ENCODE data around the gene CFAP54. TPM values are rescaled to one million over a fixed set of nuclear protein-coding genes. Genes with fewer than 3 reads are reported as not detected.

CFAP54 gene
- total and polyA plus RNA-seq, 3 experiments from 2014 or later, result 0.08 to 0.88 (median 0.66) TPM

DNA sequence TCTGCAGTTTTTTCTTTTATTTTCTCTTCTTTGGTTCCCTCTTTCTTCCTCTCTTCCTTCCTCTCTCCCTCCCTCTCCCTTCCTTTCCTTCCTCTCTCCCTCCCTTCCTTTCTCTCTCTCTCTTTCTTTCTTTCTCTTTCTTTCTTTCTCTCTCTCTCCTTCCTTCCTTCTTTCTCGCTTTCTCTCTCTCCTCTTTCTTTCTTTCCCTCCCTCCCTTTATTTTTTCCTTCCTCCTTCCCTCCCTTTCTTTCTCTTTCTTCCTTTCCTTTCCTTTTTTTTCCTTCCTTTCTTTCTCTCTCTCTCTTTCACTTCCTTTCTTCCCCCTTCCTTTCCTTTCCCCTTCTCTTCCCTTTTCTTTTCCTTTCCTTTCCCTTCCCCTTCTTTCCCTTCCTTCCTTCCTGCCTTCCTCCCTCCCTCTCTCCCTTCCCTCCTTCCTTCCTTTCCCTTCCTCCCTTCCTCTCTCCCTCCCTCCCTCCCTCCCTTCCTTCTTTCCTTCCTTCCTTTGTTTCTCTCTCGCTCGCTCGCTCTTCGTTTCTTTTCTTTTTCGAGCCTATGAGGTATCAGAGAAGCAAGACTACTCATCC is 13.7 kb downstream of the CFAP54 start:
- no peak for DNase-seq
- no peak overlapping the region for H3K4me3 ChIP-seq (ENCODE audit: low read length)
- no peaks in the 10 kb centered on the region for H3K27me3 ChIP-seq (ENCODE audit: insufficient read depth, low read length, poor library complexity, severe bottlenecking)
- no peaks in the 10 kb centered on the region for H3K27me3 Mint-ChIP-seq
- peaks cover 0 to 4% (median 2%) of the 10 kb centered on the region in 3 donors for H3K36me3 Mint-ChIP-seq
- H3K4me1 ChIP-seq (ENCODE audit: insufficient read depth, low read length), result peaks cover 27% of the 10 kb centered on the region
- no peak overlapping the region for H3K27ac ChIP-seq (ENCODE audit: low read depth, low read length)
- H3K4me1 Mint-ChIP-seq, result peaks cover 38 to 54% (median 46%) of the 10 kb centered on the region in 3 donors
- POLR2A ChIA-PET, result no interaction called here
- H3K9me3 Mint-ChIP-seq, result peaks cover 0 to under 1% (median 0%) of the 10 kb centered on the region in 5 donors
- H3K4me3 Mint-ChIP-seq, result peak overlapping the region in 3 of 7 donors; percentile 24 to 68 (median 63)
- CTCF ChIA-PET, result interaction anchor here (1.4 to 3.5 kb wide), 2 partner anchors 14 kb away, joined by 5 to 16 read pairs; partner anchors contain the start of gene CFAP54
- peak overlapping the region; percentile 84 to 98 (median 91) for H3K27ac Mint-ChIP-seq
- H3K36me3 ChIP-seq (ENCODE audit: insufficient read depth, low read length), result no peaks in the 10 kb centered on the region
- no peaks in the 10 kb centered on the region for H3K9me3 ChIP-seq (ENCODE audit: low read length)

DNA sequence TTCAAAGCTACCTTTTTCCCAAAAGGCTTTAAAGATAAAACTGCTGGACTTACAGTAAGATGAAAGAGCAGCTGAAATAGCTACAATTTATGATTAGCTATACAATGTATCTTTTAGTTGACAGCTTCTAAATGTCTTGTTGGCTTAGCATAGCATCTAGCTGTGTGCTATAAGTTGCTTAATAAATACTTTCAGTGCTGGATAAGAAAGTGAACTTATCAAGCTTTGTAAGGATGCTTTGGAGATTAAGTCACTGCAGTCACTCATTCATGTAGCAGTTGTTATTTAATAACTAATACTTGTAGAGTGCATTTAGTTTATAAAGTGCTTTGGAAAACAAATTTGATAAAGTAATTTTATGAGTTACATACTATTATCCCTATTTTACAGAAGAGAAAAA is 14.6 kb downstream of the CFAP54 start:
- Mint-ChIP-seq H3K36me3 (peaks cover 0 to 5% (median 0%) of the 10 kb centered on the region in 3 donors), H3K4me1 (peaks cover 36 to 50% (median 45%) of the 10 kb centered on the region in 3 donors), H3K27ac (peak overlapping the region in 3 of 8 donors; percentile 22 to 97 (median 84)), H3K4me3 (no peak overlapping the region), H3K27me3 (no peaks in the 10 kb centered on the region), H3K9me3 (no peaks in the 10 kb centered on the region)
- Histone ChIP-seq H3K27me3 (ENCODE audit: insufficient read depth, low read length, poor library complexity, severe bottlenecking) (no peaks in the 10 kb centered on the region), H3K36me3 (ENCODE audit: insufficient read depth, low read length) (no peaks in the 10 kb centered on the region), H3K4me1 (ENCODE audit: insufficient read depth, low read length) (peaks cover 27% of the 10 kb centered on the region), H3K27ac (ENCODE audit: low read depth, low read length) (no peak overlapping the region), H3K9me3 (ENCODE audit: low read length) (no peaks in the 10 kb centered on the region), H3K4me3 (ENCODE audit: low read length) (no peak overlapping the region)
- POLR2A ChIA-PET, result interaction anchor here (0.6 kb wide), 1 partner anchor 58 kb away, joined by 7 read pairs; no protein-coding TSS in a partner anchor
- CTCF ChIA-PET, result interaction anchor here (1.2 to 3.5 kb wide), 4 partner anchors 10 to 104 kb away, joined by 3 to 16 read pairs (median 4); partner anchors contain the start of genes CDK17 and CFAP54
- no peak for DNase-seq

GRCh38 chr12:96506776-96507175 is 17.4 kb downstream of the CFAP54 start:
- H3K27me3 ChIP-seq (ENCODE audit: insufficient read depth, low read length, poor library complexity, severe bottlenecking), result no peaks in the 10 kb centered on the region
- peaks cover 9% of the 10 kb centered on the region for H3K4me1 ChIP-seq (ENCODE audit: insufficient read depth, low read length)
- POLR2A ChIA-PET, result interaction anchor here (0.6 kb wide), 1 partner anchor 185 kb away, joined by 3 read pairs; no protein-coding TSS in a partner anchor
- H3K4me3 ChIP-seq (ENCODE audit: low read length), result no peak overlapping the region
- H3K4me3 Mint-ChIP-seq, result no peak overlapping the region
- CTCF ChIA-PET, result interaction anchor here (1.4 to 2.9 kb wide), 2 partner anchors 10 to 107 kb away, joined by 8 to 9 read pairs; partner anchors contain the start of gene CDK17
- H3K36me3 Mint-ChIP-seq, result peaks cover 0 to 6% (median 0%) of the 10 kb centered on the region in 3 donors
- H3K36me3 ChIP-seq (ENCODE audit: insufficient read depth, low read length), result no peaks in the 10 kb centered on the region
- no peaks in the 10 kb centered on the region for H3K27me3 Mint-ChIP-seq
- H3K27ac ChIP-seq (ENCODE audit: low read depth, low read length), result no peak overlapping the region
- no peaks in the 10 kb centered on the region for H3K9me3 Mint-ChIP-seq
- H3K27ac Mint-ChIP-seq, result no peak overlapping the region
- no peaks in the 10 kb centered on the region for H3K9me3 ChIP-seq (ENCODE audit: low read length)
- H3K4me1 Mint-ChIP-seq, result peaks cover 16 to 25% (median 25%) of the 10 kb centered on the region in 3 donors
- DNase-seq, result no peak

- DNase-seq, result no peak
- Histone ChIP-seq H3K27ac (ENCODE audit: low read depth, low read length) (no peak overlapping the region), H3K27me3 (ENCODE audit: insufficient read depth, low read length, poor library complexity, severe bottlenecking) (no peaks in the 10 kb centered on the region), H3K9me3 (ENCODE audit: low read length) (no peaks in the 10 kb centered on the region), H3K4me1 (ENCODE audit: insufficient read depth, low read length) (no peaks in the 10 kb centered on the region), H3K36me3 (ENCODE audit: insufficient read depth, low read length) (no peaks in the 10 kb centered on the region), H3K4me3 (ENCODE audit: low read length) (no peak overlapping the region)
- CTCF ChIA-PET, result no interaction called here
- Mint-ChIP-seq H3K27ac (no peak overlapping the region), H3K4me1 (peaks cover 0 to 4% (median 0%) of the 10 kb centered on the region in 3 donors), H3K36me3 (peaks cover 0 to 6% (median 0%) of the 10 kb centered on the region in 3 donors), H3K27me3 (no peaks in the 10 kb centered on the region), H3K4me3 (no peak overlapping the region), H3K9me3 (no peaks in the 10 kb centered on the region)
- POLR2A ChIA-PET, result interaction anchor here (0.6 kb wide), 1 partner anchor 464 kb away, joined by 4 read pairs; no protein-coding TSS in a partner anchor
Observed at GRCh38 chr12:96510306-96510764, 21.0 kb downstream of the CFAP54 start.

- ChIA-PET CTCF (interaction anchor here (1.0 to 1.9 kb wide), 3 partner anchors 9 to 298 kb away, joined by 3 to 10 read pairs (median 7); partner anchors contain the start of gene CFAP54), POLR2A (interaction anchor here (1.0 kb wide), 1 partner anchor 114 kb away, joined by 4 read pairs; the partner anchor contains the start of gene CDK17)
- no peak overlapping the region for H3K27ac Mint-ChIP-seq
- Histone ChIP-seq H3K36me3 (ENCODE audit: insufficient read depth, low read length) (no peaks in the 10 kb centered on the region), H3K27ac (ENCODE audit: low read depth, low read length) (no peak overlapping the region), H3K4me1 (ENCODE audit: insufficient read depth, low read length) (peaks cover 5% of the 10 kb centered on the region), H3K27me3 (ENCODE audit: insufficient read depth, low read length, poor library complexity, severe bottlenecking) (no peaks in the 10 kb centered on the region), H3K9me3 (ENCODE audit: low read length) (no peaks in the 10 kb centered on the region), H3K4me3 (ENCODE audit: low read length) (no peak overlapping the region)
- H3K4me3 Mint-ChIP-seq, result no peak overlapping the region
- H3K36me3 Mint-ChIP-seq, result peaks cover 0 to 6% (median 0%) of the 10 kb centered on the region in 3 donors
- H3K27me3 Mint-ChIP-seq, result no peaks in the 10 kb centered on the region
- H3K4me1 Mint-ChIP-seq, result peaks cover 5 to 10% (median 7%) of the 10 kb centered on the region in 3 donors
- no peaks in the 10 kb centered on the region for H3K9me3 Mint-ChIP-seq
- no peak for DNase-seq
Observed at GRCh38 chr12:96513166-96513565, 23.8 kb downstream of the CFAP54 start.

- ChIA-PET CTCF (interaction anchor here (1.0 to 1.9 kb wide), 3 partner anchors 9 to 299 kb away, joined by 3 to 10 read pairs (median 7); partner anchors contain the start of gene CFAP54), POLR2A (interaction anchor here (0.6 to 1.0 kb wide), 2 partner anchors 21 to 114 kb away, joined by 3 to 4 read pairs; partner anchors contain the start of gene CDK17)
- H3K27ac Mint-ChIP-seq, result no peak overlapping the region
- Histone ChIP-seq H3K4me1 (ENCODE audit: insufficient read depth, low read length) (peaks cover 5% of the 10 kb centered on the region), H3K36me3 (ENCODE audit: insufficient read depth, low read length) (no peaks in the 10 kb centered on the region), H3K9me3 (ENCODE audit: low read length) (no peaks in the 10 kb centered on the region), H3K4me3 (ENCODE audit: low read length) (no peak overlapping the region), H3K27ac (ENCODE audit: low read depth, low read length) (no peak overlapping the region), H3K27me3 (ENCODE audit: insufficient read depth, low read length, poor library complexity, severe bottlenecking) (no peaks in the 10 kb centered on the region)
- H3K4me1 Mint-ChIP-seq, result peaks cover 5 to 10% (median 7%) of the 10 kb centered on the region in 3 donors
- H3K9me3 Mint-ChIP-seq, result no peaks in the 10 kb centered on the region
- H3K27me3 Mint-ChIP-seq, result no peaks in the 10 kb centered on the region
- H3K4me3 Mint-ChIP-seq, result no peak overlapping the region
- DNase-seq, result no peak
- H3K36me3 Mint-ChIP-seq, result peaks cover 0 to 4% (median 0%) of the 10 kb centered on the region in 3 donors
Observed at GRCh38 chr12:96513681-96514080, 24.3 kb downstream of the CFAP54 start.

DNA sequence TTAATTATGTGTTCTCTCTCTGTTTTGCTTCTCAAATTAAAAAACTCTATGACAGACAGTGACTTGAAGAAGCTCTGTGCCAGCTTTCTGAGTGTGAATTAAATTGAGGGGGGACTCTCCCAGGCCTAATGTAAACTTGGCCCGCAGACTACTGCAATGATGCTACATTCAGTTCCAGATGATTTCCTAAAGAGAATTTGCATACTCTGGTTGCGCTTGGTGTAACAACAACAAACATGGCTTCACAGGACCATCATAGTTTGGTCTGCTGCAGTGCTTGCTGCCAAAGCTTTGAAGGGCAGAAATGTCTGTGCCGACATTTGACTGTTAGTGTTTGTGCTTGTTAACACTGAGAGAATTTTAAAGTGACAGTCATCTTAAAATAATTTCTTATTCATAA is 25.0 kb downstream of the CFAP54 start:
- peaks cover 5 to 7% (median 6%) of the 10 kb centered on the region in 3 donors for H3K4me1 Mint-ChIP-seq

More for the DNA sequence above, 25.0 kb downstream of the CFAP54 start:
- Histone ChIP-seq H3K27me3 (ENCODE audit: insufficient read depth, low read length, poor library complexity, severe bottlenecking) (no peaks in the 10 kb centered on the region), H3K9me3 (ENCODE audit: low read length) (no peaks in the 10 kb centered on the region), H3K27ac (ENCODE audit: low read depth, low read length) (no peak overlapping the region), H3K36me3 (ENCODE audit: insufficient read depth, low read length) (no peaks in the 10 kb centered on the region), H3K4me1 (ENCODE audit: insufficient read depth, low read length) (peaks cover 5% of the 10 kb centered on the region), H3K4me3 (ENCODE audit: low read length) (no peak overlapping the region)
- Mint-ChIP-seq H3K27ac (no peak overlapping the region), H3K27me3 (no peaks in the 10 kb centered on the region), H3K9me3 (no peaks in the 10 kb centered on the region), H3K4me3 (no peak overlapping the region), H3K36me3 (no peaks in the 10 kb centered on the region)
- ChIA-PET POLR2A (interaction anchor here (0.6 to 1.0 kb wide), 2 partner anchors 22 to 115 kb away, joined by 3 to 4 read pairs; partner anchors contain the start of gene CDK17), CTCF (interaction anchor here (1.0 to 1.9 kb wide), 3 partner anchors 10 to 299 kb away, joined by 3 to 10 read pairs (median 7); partner anchors contain the start of gene CFAP54)
- no peak for DNase-seq

Data from CD8-positive, alpha-beta memory T cell (primary cell).